Measurements from ENCODE around the gene C1orf174. TPM values are rescaled to one million over a fixed set of nuclear protein-coding genes. Genes with fewer than 3 reads are reported as not detected.

C1orf174 gene
- polyA plus RNA-seq, 1 donor from 2014 or later, result 28.2 TPM

DNA sequence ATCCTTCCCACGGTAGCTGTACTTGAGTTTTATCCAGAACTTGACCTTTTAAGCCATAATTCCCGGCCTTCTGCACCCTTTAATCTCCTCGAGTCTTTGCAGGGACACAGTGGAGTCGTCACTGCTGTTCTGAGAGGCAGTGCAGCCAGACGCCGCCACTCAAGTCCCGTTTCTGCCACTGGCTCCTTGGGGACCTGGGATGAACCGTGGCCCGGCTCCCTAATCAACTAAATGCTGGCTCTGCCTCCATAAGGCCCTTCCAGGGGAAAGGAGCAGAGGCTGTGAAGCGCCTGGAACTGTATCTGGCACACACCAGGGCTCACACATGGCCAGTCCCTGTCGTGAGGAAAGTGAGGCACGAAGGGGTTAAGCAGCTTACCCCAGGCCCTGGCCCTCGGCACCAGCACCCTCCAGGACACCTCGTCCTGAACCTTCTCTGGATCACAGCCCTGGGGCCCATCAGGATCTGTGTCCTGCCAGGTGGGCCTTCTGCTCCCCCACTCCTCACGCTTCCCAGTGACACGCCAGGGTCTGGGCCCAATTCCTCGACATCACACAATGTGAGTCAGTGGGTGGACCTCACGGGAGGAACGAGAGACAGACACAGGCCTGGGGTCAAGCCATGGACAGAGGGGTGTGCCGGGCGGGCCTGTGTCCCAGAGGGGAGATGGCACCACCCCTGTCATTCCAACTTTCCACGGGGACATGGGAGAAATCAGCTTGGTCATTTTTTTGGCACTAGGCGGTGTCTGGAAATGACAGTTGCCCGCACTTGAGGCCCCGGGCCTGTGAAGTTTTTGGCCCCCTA lies 23.5 kb upstream of the C1orf174 start:
- no peaks in the 10 kb centered on the region for H3F3A ChIP-seq (ENCODE audit: insufficient read depth, low read length, poor library complexity, severe bottlenecking)
- H2AFZ ChIP-seq (ENCODE audit: low read depth, low read length), result no peak overlapping the region
- H3K36me3 ChIP-seq (ENCODE audit: insufficient read depth, low read length), result no peaks in the 10 kb centered on the region
- H3K4me2 ChIP-seq (ENCODE audit: low read length), result no peak overlapping the region
- H3K4me3 ChIP-seq (ENCODE audit: low read length), result no peak overlapping the region
- H3K27me3 ChIP-seq (ENCODE audit: insufficient read depth, low read depth, low read length), result no peaks in the 10 kb centered on the region
- H4K20me1 ChIP-seq (ENCODE audit: insufficient read depth), result no peaks in the 10 kb centered on the region
- H3K27ac ChIP-seq (ENCODE audit: low read length), result no peak overlapping the region
- TF ChIP-seq EZH2 (IDR thresholded peaks at IDR 0.05; ENCODE audit: borderline replicate concordance, insufficient read depth, low read length, poor library complexity, severe bottlenecking) (no peak), TAF1 (IDR thresholded peaks at IDR 0.05; ENCODE audit: low read depth) (no peak), SMC3 (conservative IDR thresholded peaks at IDR 0.05; ENCODE audit: poor library complexity) (no peak), RAD21 (conservative IDR thresholded peaks at IDR 0.05) (no peak), POLR2AphosphoS5 (IDR thresholded peaks at IDR 0.05) (no peak), EP300 (conservative IDR thresholded peaks at IDR 0.05; ENCODE audit: poor library complexity, severe bottlenecking) (no peak), MXI1 (conservative IDR thresholded peaks at IDR 0.05; ENCODE audit: poor library complexity, severe bottlenecking) (no peak)
- TF ChIP-seq, protein P1, sequence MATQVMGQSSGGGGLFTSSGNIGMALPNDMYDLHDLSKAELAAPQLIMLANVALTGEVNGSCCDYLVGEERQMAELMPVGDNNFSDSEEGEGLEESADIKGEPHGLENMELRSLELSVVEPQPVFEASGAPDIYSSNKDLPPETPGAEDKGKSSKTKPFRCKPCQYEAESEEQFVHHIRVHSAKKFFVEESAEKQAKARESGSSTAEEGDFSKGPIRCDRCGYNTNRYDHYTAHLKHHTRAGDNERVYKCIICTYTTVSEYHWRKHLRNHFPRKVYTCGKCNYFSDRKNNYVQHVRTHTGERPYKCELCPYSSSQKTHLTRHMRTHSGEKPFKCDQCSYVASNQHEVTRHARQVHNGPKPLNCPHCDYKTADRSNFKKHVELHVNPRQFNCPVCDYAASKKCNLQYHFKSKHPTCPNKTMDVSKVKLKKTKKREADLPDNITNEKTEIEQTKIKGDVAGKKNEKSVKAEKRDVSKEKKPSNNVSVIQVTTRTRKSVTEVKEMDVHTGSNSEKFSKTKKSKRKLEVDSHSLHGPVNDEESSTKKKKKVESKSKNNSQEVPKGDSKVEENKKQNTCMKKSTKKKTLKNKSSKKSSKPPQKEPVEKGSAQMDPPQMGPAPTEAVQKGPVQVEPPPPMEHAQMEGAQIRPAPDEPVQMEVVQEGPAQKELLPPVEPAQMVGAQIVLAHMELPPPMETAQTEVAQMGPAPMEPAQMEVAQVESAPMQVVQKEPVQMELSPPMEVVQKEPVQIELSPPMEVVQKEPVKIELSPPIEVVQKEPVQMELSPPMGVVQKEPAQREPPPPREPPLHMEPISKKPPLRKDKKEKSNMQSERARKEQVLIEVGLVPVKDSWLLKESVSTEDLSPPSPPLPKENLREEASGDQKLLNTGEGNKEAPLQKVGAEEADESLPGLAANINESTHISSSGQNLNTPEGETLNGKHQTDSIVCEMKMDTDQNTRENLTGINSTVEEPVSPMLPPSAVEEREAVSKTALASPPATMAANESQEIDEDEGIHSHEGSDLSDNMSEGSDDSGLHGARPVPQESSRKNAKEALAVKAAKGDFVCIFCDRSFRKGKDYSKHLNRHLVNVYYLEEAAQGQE (IDR thresholded peaks at IDR 0.05; ENCODE audit: borderline replicate concordance), result no peak
- TF ChIP-seq, protein P2, sequence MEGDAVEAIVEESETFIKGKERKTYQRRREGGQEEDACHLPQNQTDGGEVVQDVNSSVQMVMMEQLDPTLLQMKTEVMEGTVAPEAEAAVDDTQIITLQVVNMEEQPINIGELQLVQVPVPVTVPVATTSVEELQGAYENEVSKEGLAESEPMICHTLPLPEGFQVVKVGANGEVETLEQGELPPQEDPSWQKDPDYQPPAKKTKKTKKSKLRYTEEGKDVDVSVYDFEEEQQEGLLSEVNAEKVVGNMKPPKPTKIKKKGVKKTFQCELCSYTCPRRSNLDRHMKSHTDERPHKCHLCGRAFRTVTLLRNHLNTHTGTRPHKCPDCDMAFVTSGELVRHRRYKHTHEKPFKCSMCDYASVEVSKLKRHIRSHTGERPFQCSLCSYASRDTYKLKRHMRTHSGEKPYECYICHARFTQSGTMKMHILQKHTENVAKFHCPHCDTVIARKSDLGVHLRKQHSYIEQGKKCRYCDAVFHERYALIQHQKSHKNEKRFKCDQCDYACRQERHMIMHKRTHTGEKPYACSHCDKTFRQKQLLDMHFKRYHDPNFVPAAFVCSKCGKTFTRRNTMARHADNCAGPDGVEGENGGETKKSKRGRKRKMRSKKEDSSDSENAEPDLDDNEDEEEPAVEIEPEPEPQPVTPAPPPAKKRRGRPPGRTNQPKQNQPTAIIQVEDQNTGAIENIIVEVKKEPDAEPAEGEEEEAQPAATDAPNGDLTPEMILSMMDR (IDR thresholded peaks at IDR 0.05; ENCODE audit: poor library complexity, severe bottlenecking), result no peak
- H3K9me2 ChIP-seq (ENCODE audit: insufficient read depth, low read length), result no peaks in the 10 kb centered on the region
- no peaks in the 10 kb centered on the region for H3K9me3 ChIP-seq (ENCODE audit: low read length)
- H3K9ac ChIP-seq (ENCODE audit: low read length), result no peak overlapping the region
- no peaks in the 10 kb centered on the region for H3K79me2 ChIP-seq (replicated peaks; ENCODE audit: insufficient read depth, low read length)

DNA sequence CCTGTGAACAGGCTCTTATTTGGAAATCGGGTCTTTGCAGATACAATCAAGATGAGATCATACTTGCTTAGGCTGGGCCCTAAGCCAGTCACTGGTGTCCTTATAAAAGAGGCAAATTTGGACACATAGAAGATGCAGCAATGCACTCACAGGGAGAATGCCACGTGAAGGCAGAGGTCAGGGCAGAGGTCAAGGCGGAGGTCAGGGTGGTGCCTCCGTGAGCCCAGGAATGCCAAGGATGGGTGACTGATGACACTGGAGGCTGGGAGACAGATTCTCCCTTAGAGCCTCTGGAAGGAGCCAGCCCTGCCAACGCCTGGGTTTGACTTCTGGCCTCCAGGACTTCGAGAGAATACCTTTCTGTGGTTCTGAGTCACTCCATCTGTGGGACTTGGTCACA lies 22.8 kb upstream of the C1orf174 start:
- no peaks in the 10 kb centered on the region for H3K9me3 ChIP-seq (ENCODE audit: low read length)
- TF ChIP-seq EZH2 (IDR thresholded peaks at IDR 0.05; ENCODE audit: borderline replicate concordance, insufficient read depth, low read length, poor library complexity, severe bottlenecking) (no peak), SMC3 (conservative IDR thresholded peaks at IDR 0.05; ENCODE audit: poor library complexity) (no peak), POLR2AphosphoS5 (IDR thresholded peaks at IDR 0.05) (no peak), TAF1 (IDR thresholded peaks at IDR 0.05; ENCODE audit: low read depth) (no peak), MXI1 (conservative IDR thresholded peaks at IDR 0.05; ENCODE audit: poor library complexity, severe bottlenecking) (no peak), EP300 (conservative IDR thresholded peaks at IDR 0.05; ENCODE audit: poor library complexity, severe bottlenecking) (no peak), RAD21 (conservative IDR thresholded peaks at IDR 0.05) (no peak)
- TF ChIP-seq, protein P1 (IDR thresholded peaks at IDR 0.05; ENCODE audit: borderline replicate concordance), result no peak
- TF ChIP-seq, protein P2 (IDR thresholded peaks at IDR 0.05; ENCODE audit: poor library complexity, severe bottlenecking), result no peak
- no peak overlapping the region for H3K4me2 ChIP-seq (ENCODE audit: low read length)
- H3F3A ChIP-seq (ENCODE audit: insufficient read depth, low read length, poor library complexity, severe bottlenecking), result no peaks in the 10 kb centered on the region
- no peaks in the 10 kb centered on the region for H4K20me1 ChIP-seq (ENCODE audit: insufficient read depth)
- no peak overlapping the region for H3K9ac ChIP-seq (ENCODE audit: low read length)
- no peaks in the 10 kb centered on the region for H3K79me2 ChIP-seq (replicated peaks; ENCODE audit: insufficient read depth, low read length)
- no peak overlapping the region for H2AFZ ChIP-seq (ENCODE audit: low read depth, low read length)
- no peaks in the 10 kb centered on the region for H3K9me2 ChIP-seq (ENCODE audit: insufficient read depth, low read length)
- H3K27ac ChIP-seq (ENCODE audit: low read length), result no peak overlapping the region
- no peak overlapping the region for H3K4me3 ChIP-seq (ENCODE audit: low read length)
- H3K27me3 ChIP-seq (ENCODE audit: insufficient read depth, low read depth, low read length), result no peaks in the 10 kb centered on the region
- H3K36me3 ChIP-seq (ENCODE audit: insufficient read depth, low read length), result no peaks in the 10 kb centered on the region

Data from neural cell (in vitro differentiated cells).